Measurements from ENCODE around the gene CDS2. TPM values are rescaled to one million over a fixed set of nuclear protein-coding genes. Genes with fewer than 3 reads are reported as not detected.
A peak's percentile ranks its signal among the peaks of the same experiment; 100 is the strongest.

Gene CDS2
- total and polyA plus RNA-seq, 4 donors = 9.6 to 31.6 (median 14.4) TPM

DNA sequence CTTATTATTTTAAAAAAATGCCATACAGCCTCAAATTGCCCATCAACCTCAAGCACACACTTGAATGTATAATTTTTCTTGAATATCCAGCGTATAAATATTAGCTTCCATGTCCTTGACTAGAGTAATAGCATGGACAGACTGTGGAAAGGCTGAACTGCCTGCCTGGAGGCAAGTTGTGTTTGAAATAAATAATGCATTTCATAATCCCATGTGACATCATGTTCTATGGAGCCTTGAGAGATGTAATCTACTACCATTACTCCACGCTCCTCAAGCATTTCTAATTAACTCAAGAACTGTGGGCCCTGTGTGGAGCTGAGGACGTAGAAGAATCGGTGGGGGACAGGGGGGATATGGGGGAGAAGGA, 94.2 kb downstream of the CDS2 start (continued):
- TF ChIP-seq FOXA1 (IDR thresholded peaks at IDR 0.05) = no peak

DNA sequence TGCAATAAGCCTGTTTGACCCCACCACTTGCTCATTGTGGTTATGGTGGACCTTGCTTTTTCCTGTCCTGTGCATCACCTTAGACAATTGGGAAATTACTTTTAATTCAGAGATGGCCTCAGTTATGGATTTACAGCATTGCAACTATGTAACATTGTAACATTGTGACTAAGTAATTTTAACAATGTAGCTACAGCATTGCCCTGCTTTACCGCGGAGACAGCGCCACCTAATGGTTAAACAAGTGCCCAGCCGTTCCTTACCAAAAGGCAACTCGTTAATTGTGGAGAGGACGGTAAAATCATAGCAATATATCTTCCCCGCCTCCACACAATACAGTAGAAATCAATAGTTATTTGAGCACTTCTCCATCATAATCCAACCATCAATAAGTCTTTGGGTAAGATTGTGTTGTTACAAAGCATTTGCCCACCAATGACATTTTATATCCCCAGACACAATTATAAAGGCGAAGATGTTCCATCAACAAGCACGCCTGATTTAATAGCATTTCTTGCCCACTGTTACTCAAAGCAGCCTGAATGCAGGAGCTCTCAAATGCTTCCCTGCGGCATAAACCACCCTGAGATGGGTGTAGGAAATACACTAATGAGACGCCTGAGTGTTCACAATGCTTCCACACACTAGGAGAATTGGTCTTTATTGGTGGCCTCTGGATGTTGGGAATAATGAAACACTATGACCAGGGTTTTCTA, 96.3 kb downstream of the CDS2 start:
- peak; percentile 54 for DNase-seq (ENCODE audit: low spot score)
- no peaks in the 10 kb centered on the region for H3K4me1 ChIP-seq (ENCODE audit: control insufficient read depth in 4 of 4, insufficient read depth in 4 of 4, low read length in 3 of 4)
- H3K27me3 ChIP-seq (ENCODE audit: control insufficient read depth in 4 of 4, insufficient read depth in 4 of 4, low read length in 3 of 4) = no peaks in the 10 kb centered on the region
- no peak overlapping the region for H3K9ac ChIP-seq (ENCODE audit: low read depth in 1 of 2, low read length in 2 of 2)
- no peak for TF ChIP-seq HNF4A (conservative IDR thresholded peaks at IDR 0.05)
- TF ChIP-seq TAF1 (conservative IDR thresholded peaks at IDR 0.05) = no peak
- TF ChIP-seq FOXA1 (IDR thresholded peaks at IDR 0.05) = no peak
- TF ChIP-seq RXRA (IDR thresholded peaks at IDR 0.05) = no peak
- TF ChIP-seq GABPA (IDR thresholded peaks at IDR 0.05 in 1 of 2, conservative IDR thresholded peaks at IDR 0.05 in 1 of 2) = no peak
- no peak for TF ChIP-seq JUND (IDR thresholded peaks at IDR 0.05)
- TF ChIP-seq CTCF (IDR thresholded peaks at IDR 0.05; ENCODE audit: low read depth, low read length, missing input control) = peak; percentile 92
- no peak for TF ChIP-seq EGR1 (IDR thresholded peaks at IDR 0.05; ENCODE audit: low read depth in 2 of 2)
- TF ChIP-seq REST (IDR thresholded peaks at IDR 0.05) = no peak
- no peak for TF ChIP-seq SP1 (IDR thresholded peaks at IDR 0.05)
- TF ChIP-seq FOXA2 (IDR thresholded peaks at IDR 0.05) = no peak
- TF ChIP-seq, protein P1, sequence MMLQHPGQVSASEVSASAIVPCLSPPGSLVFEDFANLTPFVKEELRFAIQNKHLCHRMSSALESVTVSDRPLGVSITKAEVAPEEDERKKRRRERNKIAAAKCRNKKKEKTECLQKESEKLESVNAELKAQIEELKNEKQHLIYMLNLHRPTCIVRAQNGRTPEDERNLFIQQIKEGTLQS (IDR thresholded peaks at IDR 0.05) = no peak
- TF ChIP-seq RAD21 (IDR thresholded peaks at IDR 0.05) = peak; percentile 95 to 96
- H3K36me3 ChIP-seq (ENCODE audit: control insufficient read depth in 4 of 4, insufficient read depth in 3 of 4, low read depth in 1 of 4, low read length in 3 of 4) = no peaks in the 10 kb centered on the region
- 28% methylated on average over 11 of the region's 11 CpGs for WGBS
- H3K4me3 ChIP-seq (ENCODE audit: low read depth in 1 of 3, low read length in 3 of 3) = no peak overlapping the region
- H3K27ac ChIP-seq (ENCODE audit: low read depth in 1 of 2, low read length in 2 of 2) = no peak overlapping the region
- H3K9me3 ChIP-seq (ENCODE audit: control insufficient read depth in 4 of 4, low read length in 3 of 4) = no peaks in the 10 kb centered on the region

- WGBS = 80% methylated on average over 4 of the region's 4 CpGs
- DNase-seq (ENCODE audit: low spot score) = no peak
- peaks cover 0 to 22% (median 17%) of the 10 kb centered on the region in 4 donors for H3K4me1 ChIP-seq (ENCODE audit: control insufficient read depth in 4 of 4, insufficient read depth in 4 of 4, low read length in 3 of 4)
- no peaks in the 10 kb centered on the region for H3K27me3 ChIP-seq (ENCODE audit: control insufficient read depth in 4 of 4, insufficient read depth in 4 of 4, low read length in 3 of 4)
- H3K9ac ChIP-seq (ENCODE audit: low read depth in 1 of 2, low read length in 2 of 2) = no peak overlapping the region
- no peak overlapping the region for H3K27ac ChIP-seq (ENCODE audit: low read depth in 1 of 2, low read length in 2 of 2)
- H3K4me3 ChIP-seq (ENCODE audit: low read depth in 1 of 3, low read length in 3 of 3) = no peak overlapping the region
- H3K9me3 ChIP-seq (ENCODE audit: control insufficient read depth in 4 of 4, low read length in 3 of 4) = no peaks in the 10 kb centered on the region
- H3K36me3 ChIP-seq (ENCODE audit: control insufficient read depth in 4 of 4, insufficient read depth in 3 of 4, low read depth in 1 of 4, low read length in 3 of 4) = no peaks in the 10 kb centered on the region
- TF ChIP-seq, protein P2, sequence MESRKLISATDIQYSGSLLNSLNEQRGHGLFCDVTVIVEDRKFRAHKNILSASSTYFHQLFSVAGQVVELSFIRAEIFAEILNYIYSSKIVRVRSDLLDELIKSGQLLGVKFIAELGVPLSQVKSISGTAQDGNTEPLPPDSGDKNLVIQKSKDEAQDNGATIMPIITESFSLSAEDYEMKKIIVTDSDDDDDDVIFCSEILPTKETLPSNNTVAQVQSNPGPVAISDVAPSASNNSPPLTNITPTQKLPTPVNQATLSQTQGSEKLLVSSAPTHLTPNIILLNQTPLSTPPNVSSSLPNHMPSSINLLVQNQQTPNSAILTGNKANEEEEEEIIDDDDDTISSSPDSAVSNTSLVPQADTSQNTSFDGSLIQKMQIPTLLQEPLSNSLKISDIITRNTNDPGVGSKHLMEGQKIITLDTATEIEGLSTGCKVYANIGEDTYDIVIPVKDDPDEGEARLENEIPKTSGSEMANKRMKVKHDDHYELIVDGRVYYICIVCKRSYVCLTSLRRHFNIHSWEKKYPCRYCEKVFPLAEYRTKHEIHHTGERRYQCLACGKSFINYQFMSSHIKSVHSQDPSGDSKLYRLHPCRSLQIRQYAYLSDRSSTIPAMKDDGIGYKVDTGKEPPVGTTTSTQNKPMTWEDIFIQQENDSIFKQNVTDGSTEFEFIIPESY (IDR thresholded peaks at IDR 0.05) = no peak
- TF ChIP-seq RAD21 (IDR thresholded peaks at IDR 0.05) (no peak), HNF4A (conservative IDR thresholded peaks at IDR 0.05) (no peak), FOXA2 (IDR thresholded peaks at IDR 0.05) (no peak), TAF1 (conservative IDR thresholded peaks at IDR 0.05) (no peak), EGR1 (IDR thresholded peaks at IDR 0.05; ENCODE audit: low read depth in 2 of 2) (no peak), HNF4G (IDR thresholded peaks at IDR 0.05) (no peak), YY1 (IDR thresholded peaks at IDR 0.05) (no peak), RXRA (IDR thresholded peaks at IDR 0.05) (no peak), FOXA1 (IDR thresholded peaks at IDR 0.05) (no peak), REST (IDR thresholded peaks at IDR 0.05) (no peak), SP1 (IDR thresholded peaks at IDR 0.05) (no peak), JUND (IDR thresholded peaks at IDR 0.05) (no peak)
- TF ChIP-seq, protein P3, sequence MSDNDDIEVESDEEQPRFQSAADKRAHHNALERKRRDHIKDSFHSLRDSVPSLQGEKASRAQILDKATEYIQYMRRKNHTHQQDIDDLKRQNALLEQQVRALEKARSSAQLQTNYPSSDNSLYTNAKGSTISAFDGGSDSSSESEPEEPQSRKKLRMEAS (IDR thresholded peaks at IDR 0.05) = no peak
- TF ChIP-seq, protein P1 (IDR thresholded peaks at IDR 0.05) = no peak
Measured at GRCh38 chr20:5230544-5230943, 103.7 kb downstream of the CDS2 start.
